Liver (tissue), 3 donors: Measurements from ENCODE around the gene MROH9.

Source experiments
- EGR1 ChIP-seq, 2 donors: IDR thresholded peaks; 2 replicates each; pipeline ENCODE4 v1.6.1; 2016 to 2018; ENCODE audit warnings: antibody characterized with exemption in 2 of 2, low read depth in 2 of 2
- FOXA1 ChIP-seq: IDR thresholded peaks from 2 replicates; pipeline ENCODE4 v1.6.1; 2016; ENCODE audit warnings: antibody characterized with exemption
- GABPA ChIP-seq, 2 donors: IDR thresholded peaks in 1 of 2; conservative IDR thresholded peaks in 1 of 2; 2 replicates each; pipeline ENCODE4 v1.6.1; 2016; ENCODE audit warnings: antibody characterized with exemption in 2 of 2, mild to moderate bottlenecking in 1 of 2, moderate library complexity in 1 of 2
- HNF4A ChIP-seq, 2 donors: conservative IDR thresholded peaks; 2 replicates each; pipeline ENCODE4 v1.6.1; 2016; ENCODE audit warnings: antibody characterized with exemption in 2 of 2, mild to moderate bottlenecking in 2 of 2
- HNF4G ChIP-seq: IDR thresholded peaks from 2 replicates; pipeline ENCODE4 v1.6.1; 2016; ENCODE audit warnings: antibody characterized with exemption
- RAD21 ChIP-seq, 2 donors: IDR thresholded peaks; 2 replicates each; pipeline ENCODE4 v1.6.1; 2016; ENCODE audit warnings: antibody characterized with exemption in 2 of 2, mild to moderate bottlenecking in 2 of 2
- REST ChIP-seq: IDR thresholded peaks from 2 replicates; pipeline ENCODE4 v1.6.1; 2016; ENCODE audit warnings: antibody characterized with exemption, mild to moderate bottlenecking
- SP1 ChIP-seq: IDR thresholded peaks from 2 replicates; pipeline ENCODE4 v1.6.1; 2018; ENCODE audit warnings: antibody characterized with exemption, mild to moderate bottlenecking
- TAF1 ChIP-seq: conservative IDR thresholded peaks from 2 replicates; pipeline ENCODE4 v1.6.1; 2016; ENCODE audit warnings: antibody characterized with exemption, mild to moderate bottlenecking
- YY1 ChIP-seq: IDR thresholded peaks from 2 replicates; pipeline ENCODE4 v1.6.1; 2016; ENCODE audit warnings: antibody characterized with exemption, mild to moderate bottlenecking
- ZBTB33 ChIP-seq: IDR thresholded peaks from 2 replicates; pipeline ENCODE4 v1.6.1; 2016; ENCODE audit warnings: antibody characterized with exemption
- TF ChIP-seq, protein P1 (sequence below): fragments of 150-350 bp; IDR thresholded peaks from 2 replicates; pipeline ENCODE4 v1.5.1; 2017; ENCODE audit warnings: improper control_type of control experiment, low read depth, low read length; ENCODE audit not compliant: missing input control
- TF ChIP-seq, protein P2 (sequence below): IDR thresholded peaks from 2 replicates; pipeline ENCODE4 v1.6.1; 2016; ENCODE audit warnings: antibody characterized with exemption
- TF ChIP-seq, protein P3 (sequence below): IDR thresholded peaks from 2 replicates; pipeline ENCODE4 v1.6.1; 2016; ENCODE audit warnings: antibody characterized with exemption
- donor health status: healthy.
- donor health status: healthy.

DNA sequence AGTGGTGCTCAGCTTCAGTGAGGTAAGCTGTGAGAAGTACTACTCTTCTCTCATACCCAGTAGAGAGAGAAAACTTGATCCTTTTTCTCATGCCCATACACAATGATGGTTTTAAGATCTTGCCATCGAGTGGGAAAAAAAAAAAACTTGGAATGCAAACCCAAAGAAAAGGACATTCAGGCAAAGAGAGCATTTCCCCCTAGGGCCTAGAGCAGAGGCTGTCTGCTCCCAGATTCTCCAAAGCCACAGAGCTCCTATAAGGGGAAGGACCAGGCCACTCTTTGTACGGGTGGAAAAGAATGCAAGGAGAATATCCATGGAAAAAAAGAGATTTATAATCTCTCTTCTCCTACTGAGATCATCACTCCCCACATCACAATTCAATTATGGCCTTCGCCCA is 34.9 kb downstream of the MROH9 start:
- TF ChIP-seq, protein P1, sequence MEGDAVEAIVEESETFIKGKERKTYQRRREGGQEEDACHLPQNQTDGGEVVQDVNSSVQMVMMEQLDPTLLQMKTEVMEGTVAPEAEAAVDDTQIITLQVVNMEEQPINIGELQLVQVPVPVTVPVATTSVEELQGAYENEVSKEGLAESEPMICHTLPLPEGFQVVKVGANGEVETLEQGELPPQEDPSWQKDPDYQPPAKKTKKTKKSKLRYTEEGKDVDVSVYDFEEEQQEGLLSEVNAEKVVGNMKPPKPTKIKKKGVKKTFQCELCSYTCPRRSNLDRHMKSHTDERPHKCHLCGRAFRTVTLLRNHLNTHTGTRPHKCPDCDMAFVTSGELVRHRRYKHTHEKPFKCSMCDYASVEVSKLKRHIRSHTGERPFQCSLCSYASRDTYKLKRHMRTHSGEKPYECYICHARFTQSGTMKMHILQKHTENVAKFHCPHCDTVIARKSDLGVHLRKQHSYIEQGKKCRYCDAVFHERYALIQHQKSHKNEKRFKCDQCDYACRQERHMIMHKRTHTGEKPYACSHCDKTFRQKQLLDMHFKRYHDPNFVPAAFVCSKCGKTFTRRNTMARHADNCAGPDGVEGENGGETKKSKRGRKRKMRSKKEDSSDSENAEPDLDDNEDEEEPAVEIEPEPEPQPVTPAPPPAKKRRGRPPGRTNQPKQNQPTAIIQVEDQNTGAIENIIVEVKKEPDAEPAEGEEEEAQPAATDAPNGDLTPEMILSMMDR = no peak
- TF ChIP-seq FOXA1 (no peak), HNF4G (no peak), HNF4A (conservative IDR thresholded peaks at IDR 0.05) (no peak), ZBTB33 (no peak), REST (no peak), SP1 (no peak), RAD21 (IDR thresholded peaks at IDR 0.05) (no peak), EGR1 (IDR thresholded peaks at IDR 0.05; ENCODE audit: low read depth in 2 of 2) (no peak), GABPA (IDR thresholded peaks at IDR 0.05 in 1 of 2, conservative IDR thresholded peaks at IDR 0.05 in 1 of 2) (no peak), TAF1 (no peak), YY1 (no peak)
- TF ChIP-seq, protein P2, sequence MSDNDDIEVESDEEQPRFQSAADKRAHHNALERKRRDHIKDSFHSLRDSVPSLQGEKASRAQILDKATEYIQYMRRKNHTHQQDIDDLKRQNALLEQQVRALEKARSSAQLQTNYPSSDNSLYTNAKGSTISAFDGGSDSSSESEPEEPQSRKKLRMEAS = no peak
- TF ChIP-seq, protein P3, sequence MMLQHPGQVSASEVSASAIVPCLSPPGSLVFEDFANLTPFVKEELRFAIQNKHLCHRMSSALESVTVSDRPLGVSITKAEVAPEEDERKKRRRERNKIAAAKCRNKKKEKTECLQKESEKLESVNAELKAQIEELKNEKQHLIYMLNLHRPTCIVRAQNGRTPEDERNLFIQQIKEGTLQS = no peak
